Dedifferentiated amniotic fluid mesenchymal stem cell (primary cell): ENCODE measurements around the gene MAGI1.
A peak's percentile ranks its signal among the peaks of the same experiment; 100 is the strongest.
"Not testable (repeated sequence)": the region's sequence is repeated elsewhere in the genome, so short reads cannot be mapped to it uniquely, and the experiment has no call there.

Source experiments
- DNase-seq: peaks from one replicate; pipeline ENCODE4 v3.0.0-alpha.2; 2016; ENCODE audit errors: extremely low spot score

Gene MAGI1

DNA sequence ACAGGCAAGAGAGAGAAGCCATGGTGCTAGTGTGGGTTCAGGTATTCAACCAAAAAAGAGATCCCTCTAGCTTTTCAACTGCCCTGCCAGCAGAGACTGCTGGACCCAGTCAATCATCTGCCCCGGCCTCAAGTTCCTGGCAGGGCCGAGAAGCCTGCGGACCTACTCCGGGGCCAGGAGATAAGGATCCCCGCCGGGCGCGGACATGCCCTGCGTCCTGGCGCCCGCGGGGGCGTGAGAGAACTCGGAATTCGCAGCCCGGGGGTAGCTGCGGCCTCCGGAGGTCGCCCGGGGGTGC, 821 bp upstream of the MAGI1 start:
- no peak for DNase-seq

DNA sequence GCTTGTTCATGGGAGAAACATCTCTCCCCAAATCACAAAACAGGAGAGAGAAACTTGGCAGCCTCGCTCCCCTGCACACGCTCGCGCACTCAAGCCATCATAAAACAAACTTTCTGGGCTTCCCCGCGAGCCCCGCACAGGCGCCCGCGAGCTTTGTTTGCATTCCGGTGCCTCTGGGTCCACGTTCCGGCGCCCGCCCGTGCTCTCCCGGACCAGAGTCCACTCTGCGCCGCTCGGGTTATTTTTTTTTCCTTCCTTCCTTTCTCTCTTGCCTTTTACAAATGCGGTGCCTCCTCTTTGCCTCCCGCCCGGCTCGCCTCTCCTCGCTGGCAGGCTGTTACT, 363 bp downstream of the MAGI1 start:
- peak; percentile 65 for DNase-seq

DNA sequence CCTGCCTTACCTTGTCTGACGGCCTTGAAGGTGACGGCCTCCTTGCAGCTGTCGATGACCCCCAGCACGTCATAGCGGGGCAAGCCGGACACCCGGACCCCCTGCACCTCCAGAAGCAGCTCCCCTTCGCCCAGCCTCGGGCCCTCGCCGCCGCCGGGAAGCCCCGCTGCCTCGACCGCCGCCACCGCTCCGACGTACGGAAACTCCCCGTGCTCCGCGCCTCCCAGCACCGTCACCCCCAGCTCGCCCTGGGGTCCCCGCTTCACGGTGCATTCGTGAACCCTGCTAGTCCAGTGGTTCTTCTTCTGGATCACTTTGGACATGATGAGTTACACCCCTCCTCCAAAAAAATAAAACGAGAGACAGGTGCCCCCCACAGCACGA, 740 bp downstream of the MAGI1 start:
- no peak for DNase-seq

DNA sequence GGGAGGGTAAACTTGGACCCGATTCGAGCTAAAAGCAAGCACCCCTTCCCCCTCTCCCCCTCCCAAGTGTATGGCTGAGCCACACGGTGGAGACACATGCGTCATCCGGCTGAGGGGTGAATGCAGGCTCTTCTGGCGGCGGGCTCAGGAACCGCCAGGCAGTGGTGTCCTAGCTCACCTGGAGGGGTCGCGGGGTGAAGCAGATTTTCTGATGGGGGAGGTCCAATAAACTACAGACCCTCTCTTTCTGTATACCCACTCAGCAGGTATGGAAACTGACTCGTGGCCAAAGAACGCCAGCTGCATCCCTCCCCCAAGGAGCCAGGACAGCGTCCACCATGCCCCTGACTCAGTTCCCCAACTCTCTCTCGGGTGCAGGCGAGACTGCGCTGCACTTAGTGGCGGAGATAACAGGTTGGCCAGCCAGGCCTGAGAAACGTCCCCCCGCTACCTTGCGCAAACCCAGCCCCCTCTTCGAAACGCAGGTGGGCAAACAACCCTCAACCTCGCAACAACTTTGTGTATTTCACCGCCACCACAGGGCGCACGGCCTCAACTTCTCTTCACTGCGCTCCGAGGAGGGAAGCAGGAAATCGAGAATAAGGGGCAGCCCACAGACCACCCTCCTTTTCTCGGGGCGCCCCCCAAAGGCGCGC, 1.3 kb downstream of the MAGI1 start:
- DNase-seq: no peak

DNA sequence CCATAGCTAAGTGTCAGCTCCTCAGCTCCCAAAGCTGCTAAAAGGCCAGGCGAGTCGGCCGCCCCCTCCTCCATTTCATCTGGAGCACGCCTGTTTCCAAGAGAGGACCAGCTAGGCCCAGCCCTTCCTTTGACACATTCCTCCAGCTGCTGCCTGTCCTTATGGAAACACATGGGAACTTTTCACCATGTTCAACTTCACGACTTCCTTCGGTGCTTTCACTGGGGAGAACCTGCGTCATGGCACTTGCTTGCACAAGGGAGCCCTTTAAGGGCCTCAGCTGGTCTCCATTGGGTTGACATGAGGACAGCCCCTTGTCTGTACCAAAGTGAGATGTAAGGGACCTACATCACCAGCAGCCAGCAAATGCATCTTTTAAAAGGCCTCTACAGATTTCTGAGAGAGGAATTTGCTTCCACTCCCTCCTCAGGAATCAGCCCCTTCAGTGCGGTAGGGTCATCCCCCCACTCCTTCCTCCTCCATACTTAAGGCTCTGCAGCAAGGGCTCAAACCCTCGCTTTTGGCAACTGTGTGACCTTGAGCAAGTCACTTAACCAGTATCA, 2.1 kb downstream of the MAGI1 start:
- DNase-seq: no peak

DNA sequence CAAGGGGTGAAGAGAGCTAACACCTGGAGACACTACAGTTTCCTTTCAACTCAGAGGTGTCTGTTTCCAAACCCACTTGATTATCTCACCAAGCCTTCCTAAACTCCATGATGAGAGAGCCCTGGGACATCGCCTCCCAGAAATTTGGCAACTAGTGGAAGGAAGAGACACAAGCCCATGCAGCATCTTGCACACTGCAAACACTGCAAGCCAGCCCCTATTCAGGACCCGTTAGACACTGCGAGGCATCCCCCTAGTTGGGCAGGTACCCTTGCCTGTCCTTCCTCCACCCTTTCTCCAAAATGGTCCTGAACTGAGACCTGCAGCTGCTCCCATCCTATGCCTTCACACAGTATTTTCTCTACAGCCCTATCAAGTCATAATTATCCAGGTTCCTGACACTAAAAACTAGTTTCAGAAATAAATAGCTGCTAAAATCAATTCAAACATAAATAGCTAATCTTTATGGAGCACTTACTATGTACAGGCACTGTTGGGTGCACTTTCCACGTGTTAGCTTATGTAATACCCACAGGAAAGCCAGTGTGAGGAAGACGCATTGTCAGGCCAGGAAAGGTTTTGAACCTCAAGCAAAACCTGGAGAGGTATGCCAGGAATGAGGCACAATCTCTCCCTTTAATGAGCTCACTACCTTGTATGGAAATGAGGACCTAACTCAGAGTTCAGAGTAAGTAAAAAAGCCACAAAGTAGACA, 2.8 kb downstream of the MAGI1 start:
- DNase-seq: no peak

DNA sequence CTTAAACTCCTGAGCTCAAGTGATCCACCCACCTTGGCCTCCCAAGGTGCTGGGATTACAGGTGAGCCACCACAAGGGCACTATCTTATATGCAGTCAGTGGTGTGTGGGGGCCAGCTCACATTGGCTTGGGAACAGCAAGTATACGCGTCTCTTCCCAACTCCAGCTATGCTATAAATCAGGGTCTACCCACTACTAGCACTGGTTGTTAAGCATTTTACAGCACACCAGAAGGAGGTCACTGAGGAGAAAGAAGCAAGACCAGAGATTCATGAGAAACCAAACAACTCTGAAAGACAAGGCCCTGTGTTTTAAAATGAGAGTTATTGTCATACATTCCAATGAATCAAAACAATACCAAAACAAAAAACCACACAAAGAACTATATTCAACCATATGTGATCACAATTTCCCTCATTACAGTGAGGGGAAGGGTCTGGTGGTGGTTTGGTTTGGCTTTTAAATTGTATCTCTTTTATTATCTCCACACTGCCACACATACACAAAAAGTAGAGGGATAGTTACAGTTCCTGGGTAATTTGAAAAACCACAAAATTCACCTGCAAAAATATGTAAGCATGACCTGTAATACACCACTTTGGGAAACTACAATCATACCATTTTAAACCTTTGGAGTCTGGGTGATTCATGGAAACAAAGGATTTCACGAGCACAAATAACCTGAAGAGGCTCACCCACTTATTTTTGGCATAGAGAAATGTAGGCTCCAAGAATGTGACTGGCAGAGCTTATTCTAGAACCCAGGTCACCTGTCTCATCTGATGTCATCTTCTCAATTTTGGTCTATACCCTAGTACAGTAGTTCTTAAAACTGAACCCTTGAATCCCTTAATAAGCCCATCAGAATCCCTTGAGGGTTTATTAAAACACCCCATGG, 5.2 kb downstream of the MAGI1 start:
- no peak for DNase-seq

DNA sequence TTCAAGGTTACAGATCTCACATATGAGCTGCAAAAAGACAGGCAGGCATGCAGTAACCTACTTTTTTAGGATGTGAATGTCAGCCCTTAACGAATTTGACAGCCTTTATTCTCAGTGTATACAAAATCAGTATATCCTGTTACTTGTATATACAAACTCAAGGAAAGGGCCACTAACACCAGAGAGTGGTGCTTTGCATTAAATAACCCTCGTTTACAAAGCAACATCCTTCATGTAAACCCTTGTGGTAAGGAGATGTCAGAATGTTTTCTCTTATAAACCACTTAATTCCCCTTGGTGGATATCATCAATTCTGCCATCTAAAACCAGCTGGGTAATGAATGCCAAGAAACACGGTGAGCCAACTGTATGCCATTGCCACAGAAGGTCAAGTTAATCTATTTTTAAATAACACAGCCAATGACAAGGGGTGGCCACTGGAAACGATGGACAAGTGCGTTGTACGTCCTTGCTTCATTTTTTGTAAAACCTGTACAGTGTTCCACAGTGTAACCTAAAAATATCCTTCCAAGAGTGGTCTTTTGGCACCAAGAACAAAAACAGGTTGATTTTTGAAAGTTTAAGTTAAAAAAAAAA, 7.5 kb downstream of the MAGI1 start:
- DNase-seq: no peak

DNA sequence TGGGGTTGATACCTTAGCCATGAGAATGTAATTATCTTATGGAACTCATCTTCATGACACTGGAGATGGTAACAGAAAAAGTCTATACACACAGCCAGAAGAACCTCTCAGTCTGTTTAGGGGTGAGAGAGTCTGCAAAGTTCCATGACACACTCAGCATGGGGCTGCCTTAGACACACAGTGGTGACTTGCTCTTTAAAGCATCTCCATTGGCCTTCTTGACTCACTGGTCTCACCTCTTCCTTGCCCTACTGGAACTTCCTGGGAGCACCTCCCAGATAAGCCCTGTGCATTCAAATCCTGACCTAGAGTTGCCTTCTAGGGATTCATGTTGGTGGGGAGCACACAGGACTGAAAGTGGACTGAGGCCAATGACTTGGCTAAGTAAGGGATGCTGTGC, 9.3 kb downstream of the MAGI1 start:
- no peak for DNase-seq

DNA sequence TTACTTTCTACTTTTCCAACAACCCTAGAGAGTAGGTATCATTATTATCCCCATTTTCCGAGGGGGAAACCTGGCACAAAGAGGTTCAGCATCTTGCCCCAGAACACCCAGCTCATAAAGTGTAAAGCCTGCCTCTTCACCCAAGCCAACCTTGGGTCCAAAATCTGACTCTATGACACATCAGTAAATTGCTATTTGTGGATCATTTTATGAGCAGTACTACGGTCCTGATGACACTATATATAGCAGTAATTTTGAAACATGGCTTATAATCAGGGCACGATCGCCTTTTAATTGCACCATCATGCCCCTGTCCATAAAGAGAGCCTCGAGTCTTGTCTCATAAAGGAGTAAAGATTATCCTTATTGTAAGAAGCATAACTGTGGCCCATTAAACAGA, 9.7 kb downstream of the MAGI1 start:
- no peak for DNase-seq

DNA sequence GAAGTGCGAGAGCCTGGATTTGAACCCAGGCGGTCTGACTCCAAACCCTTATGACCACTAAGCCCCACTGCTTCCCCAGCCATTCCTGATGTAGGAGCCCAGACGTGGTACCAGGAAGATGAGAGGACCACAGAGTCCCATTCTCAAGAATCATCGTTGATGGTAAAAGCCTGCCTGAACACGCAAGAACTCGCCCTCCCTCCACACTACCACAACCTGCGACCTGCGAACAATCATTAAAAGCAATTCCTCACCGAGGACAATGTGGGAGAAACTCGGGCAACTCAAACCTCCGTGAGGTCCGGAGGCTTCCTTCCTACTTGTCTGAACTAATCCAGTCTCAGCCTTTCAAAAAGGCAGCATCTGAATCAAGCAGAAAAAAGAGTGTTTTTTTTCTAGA, 10.3 kb downstream of the MAGI1 start:
- no peak for DNase-seq

DNA sequence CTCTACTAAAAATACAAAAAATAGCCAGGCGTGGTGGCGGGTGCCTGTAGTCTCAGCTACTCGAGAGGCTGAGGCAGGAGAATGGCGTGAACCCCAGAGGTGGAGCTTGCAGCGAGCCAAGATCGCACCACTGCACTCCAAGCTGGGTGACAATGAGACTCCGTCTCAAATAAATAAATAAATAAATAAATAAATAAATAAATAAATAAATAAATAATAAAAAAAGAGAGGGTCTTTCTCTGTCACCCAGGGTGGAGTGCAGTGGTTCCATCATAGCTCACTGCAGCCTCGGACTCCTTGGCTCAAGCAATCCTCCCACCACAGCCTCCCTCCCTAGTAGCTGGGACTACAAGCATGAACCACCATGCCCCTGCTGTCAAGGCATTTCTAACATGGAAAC, 11.6 kb downstream of the MAGI1 start:
- not testable (repeated sequence) for DNase-seq

DNA sequence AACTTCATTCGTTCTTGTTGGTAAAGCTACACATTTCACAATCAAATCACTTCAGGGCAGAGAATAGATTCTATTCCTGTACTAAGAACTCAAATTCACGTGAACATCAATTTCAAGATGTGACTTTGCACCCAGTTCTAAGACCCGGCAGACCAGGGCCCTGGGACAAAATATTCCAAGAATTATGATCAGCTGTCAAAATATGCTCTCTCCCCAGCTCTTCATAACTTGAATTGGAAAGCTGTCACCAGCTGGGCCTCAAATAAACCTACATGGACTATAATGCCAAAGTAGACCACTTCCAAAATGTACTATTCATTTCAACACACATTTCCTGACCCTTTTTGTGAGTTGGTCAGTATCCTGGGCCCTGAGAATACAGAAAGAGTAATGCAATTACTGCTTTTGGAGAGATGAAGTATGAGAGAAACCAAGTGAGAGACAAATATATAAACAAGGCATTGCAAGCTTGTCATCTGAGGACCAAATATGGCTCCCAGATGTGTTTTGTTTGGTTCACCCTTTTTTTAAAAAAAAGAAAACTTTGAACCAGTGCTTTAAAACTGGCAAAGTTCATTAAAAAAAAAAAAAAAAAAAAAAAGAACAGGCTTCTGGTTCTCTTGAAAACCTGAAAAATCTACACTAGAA, 14.9 kb downstream of the MAGI1 start:
- DNase-seq: no peak

DNA sequence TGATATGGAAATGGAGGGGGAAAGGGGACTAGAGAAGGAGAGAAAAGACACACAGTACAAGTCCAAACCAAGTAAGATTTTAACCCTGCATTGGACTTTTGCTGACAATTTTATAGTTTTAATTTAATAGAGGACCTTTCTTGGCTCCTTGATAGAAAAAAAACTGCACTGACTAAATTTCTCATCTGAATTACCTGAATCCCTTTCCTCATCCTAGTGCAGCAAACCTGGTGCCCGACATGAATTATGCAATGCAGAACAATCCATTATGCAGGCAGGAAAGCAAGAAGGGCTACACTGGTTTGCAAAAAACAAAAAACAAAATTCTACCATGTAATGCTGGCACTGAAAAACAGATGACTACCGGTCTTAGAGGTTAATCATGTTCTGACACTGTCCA, 15.5 kb downstream of the MAGI1 start:
- DNase-seq: no peak

DNA sequence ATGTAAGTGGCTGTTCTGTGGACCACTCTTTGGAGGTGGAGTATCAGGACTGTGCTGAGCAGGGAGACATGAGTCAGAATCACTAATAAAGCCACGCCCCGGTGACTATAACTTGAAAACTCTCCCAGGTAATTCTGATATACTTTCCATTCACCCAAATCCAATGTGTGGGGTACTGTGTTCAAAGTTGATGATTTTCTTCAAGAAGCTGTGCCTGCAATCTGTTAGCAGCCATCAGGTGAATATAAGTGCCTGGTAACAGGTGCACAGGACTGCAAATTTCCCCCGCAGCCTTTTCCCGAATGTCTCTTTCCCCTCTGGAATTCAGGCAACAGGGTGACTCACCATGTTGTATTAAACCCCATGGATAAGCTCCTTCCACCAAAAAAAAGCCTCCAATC, 17.0 kb downstream of the MAGI1 start:
- DNase-seq: no peak

DNA sequence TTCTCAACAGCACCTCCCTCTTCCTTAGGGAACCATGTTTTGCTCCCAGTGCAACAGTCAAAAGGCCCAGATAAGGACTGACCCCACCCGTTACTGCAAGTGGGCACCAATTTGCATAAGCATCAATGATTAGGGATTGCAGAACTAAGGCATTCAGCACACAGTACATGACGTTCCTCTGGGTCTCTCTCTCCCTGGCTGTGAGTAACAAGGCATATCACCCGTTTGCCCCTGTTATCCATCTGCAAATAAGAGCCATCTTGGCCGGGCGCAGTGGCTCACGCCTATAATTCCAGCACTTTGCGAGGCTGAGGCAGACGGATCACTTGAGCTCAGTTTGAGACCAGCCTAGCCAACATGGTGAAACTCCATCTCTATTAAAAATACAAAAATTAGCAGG, 18.8 kb downstream of the MAGI1 start:
- DNase-seq: no peak

DNA sequence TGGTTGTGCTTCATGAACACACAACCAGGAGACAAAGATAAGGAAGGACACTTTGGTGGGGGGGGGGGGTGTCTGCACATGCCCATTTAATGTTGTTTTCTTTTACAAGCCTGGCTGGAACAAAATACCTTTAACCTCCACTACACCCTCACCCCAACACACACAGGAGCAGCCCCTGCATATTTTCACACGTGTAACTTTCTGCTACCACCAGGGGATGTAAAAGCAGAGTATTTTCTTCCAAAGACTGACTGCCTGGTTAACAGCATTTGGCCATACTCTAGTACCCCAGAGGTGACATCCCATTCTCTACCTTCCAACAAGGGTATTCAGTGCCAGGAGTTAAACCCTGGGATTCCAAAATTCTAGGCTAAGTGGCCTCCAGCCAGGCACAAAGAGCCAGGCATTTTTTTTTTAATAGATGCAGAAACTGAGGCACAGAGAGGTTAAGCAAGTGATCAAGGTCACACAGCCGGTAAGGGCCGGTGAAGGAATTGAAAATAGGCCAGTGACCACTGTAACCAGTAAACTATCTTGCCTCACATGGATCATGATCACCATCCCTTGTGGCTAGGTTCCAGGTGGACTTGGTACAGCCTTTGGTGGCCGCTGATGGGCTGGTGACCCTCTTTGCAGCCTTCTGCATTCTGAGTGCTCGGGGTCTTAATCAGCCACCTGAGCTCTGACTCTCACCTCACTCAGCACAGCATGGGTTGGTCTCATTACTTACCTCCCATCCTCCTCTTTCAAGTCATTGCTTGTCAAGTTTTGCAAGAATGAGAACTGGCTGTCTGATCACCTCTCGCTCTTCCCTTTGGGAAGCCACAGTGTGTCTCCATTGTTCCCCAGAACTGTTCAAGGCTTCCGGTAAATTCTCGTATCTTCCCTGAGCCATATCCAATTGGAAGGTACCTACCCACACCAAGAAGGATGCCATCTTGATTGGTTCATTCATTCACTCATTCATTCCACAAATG, 20.4 kb downstream of the MAGI1 start:
- DNase-seq: no peak

DNA sequence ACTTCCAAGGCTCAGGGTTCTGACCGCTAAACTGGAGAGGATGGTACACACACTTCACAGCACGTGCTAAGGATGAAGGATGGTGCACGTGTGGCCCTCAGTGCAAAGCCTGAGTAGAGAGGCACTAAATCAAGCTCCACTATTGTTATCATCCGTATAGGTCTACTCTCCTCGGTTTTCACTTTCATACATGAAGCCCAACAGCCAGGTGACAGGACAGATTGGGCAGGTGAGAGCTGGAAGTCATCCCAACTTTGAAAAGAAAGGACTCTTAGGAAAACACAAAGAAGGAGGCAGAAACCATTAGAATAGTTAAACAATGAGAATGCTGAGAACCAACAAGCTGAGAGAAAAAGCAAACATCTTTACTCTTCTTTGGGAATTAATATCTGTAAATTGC, 21.1 kb downstream of the MAGI1 start:
- no peak for DNase-seq

DNA sequence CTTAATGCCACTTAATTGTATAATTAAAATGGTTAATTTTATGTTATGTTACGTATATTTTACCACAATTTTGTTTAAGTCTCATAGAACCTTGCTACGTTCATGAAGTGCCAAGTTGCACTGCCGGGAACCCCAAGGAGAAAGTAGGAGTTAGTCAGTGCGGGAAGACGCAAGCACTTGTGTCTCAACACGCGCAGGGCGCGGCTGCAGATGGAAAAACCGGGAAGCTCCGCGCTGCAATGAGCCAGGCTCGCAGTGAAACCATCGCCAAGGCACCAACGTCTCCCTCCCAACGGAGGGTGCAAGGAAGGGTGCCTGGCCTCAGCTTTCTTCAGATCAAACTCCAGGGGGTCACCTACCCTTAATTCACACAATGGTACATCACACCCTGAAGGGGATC, 21.6 kb downstream of the MAGI1 start:
- no peak for DNase-seq

DNA sequence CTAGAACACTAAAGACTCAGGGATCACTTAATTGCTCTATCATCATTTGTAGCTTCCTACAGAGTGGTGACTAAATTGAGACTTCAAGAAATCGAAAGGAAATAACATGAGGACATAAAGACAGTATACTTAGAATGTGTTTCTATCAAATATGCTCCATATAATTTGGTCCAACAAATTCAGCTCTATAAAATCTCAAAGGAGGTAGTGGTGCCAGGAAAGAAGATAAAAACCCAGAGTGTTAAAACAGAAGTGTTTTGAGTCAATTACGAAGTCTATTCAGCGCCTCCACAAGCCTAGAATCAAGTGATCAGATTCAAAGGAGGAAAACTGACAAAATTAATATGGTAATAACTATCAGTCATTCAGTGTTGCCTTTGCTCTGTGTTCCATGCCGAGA, 22.9 kb downstream of the MAGI1 start:
- DNase-seq: no peak

DNA sequence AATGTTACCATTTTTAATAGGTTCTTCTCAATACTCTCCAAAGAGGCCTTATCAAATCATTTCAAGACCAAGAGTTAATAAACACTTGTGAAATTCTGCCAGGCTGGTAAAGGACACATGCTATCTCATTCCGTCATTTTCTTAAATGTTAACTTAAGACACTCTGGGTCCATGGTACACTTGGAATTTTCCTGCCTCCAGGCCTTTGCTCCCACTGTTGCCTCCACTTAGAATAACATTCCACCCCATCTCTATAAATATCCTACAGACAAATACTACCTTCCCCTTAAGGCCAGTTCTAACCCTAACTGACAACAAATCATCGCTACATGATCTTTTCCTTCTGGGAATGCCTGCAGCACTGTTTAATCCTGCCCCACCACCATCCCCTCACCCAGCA, 24.1 kb downstream of the MAGI1 start:
- DNase-seq: no peak
